Activated naive CD8-positive, alpha-beta T cell treated with anti-CD3 and anti-CD28 coated beads for 36 hours (primary cell): Measurements from ENCODE around the gene XAF1. TPM values are rescaled to one million over a fixed set of nuclear protein-coding genes. Genes with fewer than 3 reads are reported as not detected.

Experiments
- DNase-seq: peaks from one replicate; pipeline ENCODE4 v3.0.0; 2021
- H3K27ac Mint-ChIP-seq: one replicate; pipeline ENCODE4 v1.8.0; 2022; ENCODE audit warnings: mild to moderate bottlenecking, moderate library complexity, mixed read lengths
- H3K27me3 Mint-ChIP-seq: one replicate; pipeline ENCODE4 v1.8.0; 2022; ENCODE audit warnings: mild to moderate bottlenecking, mixed read lengths
- H3K36me3 Mint-ChIP-seq: one replicate; pipeline ENCODE4 v1.8.0; 2021; ENCODE audit warnings: mild to moderate bottlenecking, mixed read lengths
- H3K4me1 Mint-ChIP-seq: one replicate; pipeline ENCODE4 v1.8.0; 2021; ENCODE audit warnings: mixed read lengths
- H3K4me3 Mint-ChIP-seq: one replicate; pipeline ENCODE4 v1.8.0; 2022; ENCODE audit warnings: mild to moderate bottlenecking, moderate library complexity, mixed read lengths
- H3K9me3 Mint-ChIP-seq: one replicate; pipeline ENCODE4 v1.8.0; 2022; ENCODE audit warnings: mixed read lengths
- total RNA-seq, 2 experiments: library from RNA; stranded (reverse); gene quantifications; one replicate each; pipeline ENCODE4 v1.2.3, GENCODE V29; 2021

XAF1 gene, protein sequence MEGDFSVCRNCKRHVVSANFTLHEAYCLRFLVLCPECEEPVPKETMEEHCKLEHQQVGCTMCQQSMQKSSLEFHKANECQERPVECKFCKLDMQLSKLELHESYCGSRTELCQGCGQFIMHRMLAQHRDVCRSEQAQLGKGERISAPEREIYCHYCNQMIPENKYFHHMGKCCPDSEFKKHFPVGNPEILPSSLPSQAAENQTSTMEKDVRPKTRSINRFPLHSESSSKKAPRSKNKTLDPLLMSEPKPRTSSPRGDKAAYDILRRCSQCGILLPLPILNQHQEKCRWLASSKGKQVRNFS
- 10 to 100 TPM; 54.0 to 54.1 TPM for total RNA-seq

DNA sequence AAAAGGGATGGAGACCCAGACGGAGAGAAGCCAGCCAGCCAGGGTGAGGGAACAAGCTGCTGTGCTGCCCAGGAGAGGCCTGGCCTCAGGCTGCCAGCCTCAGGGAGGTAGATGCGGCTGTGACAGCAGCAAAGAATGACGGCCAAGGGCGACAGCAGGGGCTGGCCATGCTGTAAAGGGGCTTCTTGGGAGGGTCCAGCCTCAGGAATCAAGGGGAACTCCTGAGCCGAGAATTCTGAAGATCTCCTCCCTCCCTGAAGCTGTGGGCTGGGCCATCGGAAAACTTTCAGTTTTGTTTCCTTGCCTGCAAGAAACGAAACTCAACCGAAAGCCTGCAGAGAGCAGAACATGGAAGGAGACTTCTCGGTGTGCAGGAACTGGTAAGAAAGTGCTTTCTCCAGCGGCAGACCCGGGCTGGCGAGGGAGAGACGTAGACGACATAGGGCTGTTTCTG lies at the start of gene XAF1:
Gene XAF1 (plus strand): TSS at position 316 of the 454 bp plus-strand sequence. CDS start 33 bp downstream, at position 349.
- H3K4me1 Mint-ChIP-seq, result peaks cover 48% of the 10 kb centered on the region
- H3K4me3 Mint-ChIP-seq, result peak within 1 kb of the TSS; percentile 88
- peak within 1 kb of the TSS; percentile 95 for H3K27ac Mint-ChIP-seq
- peaks cover 20% of the 10 kb centered on the region for H3K36me3 Mint-ChIP-seq
- DNase-seq, result peak; percentile 62
- H3K9me3 Mint-ChIP-seq, result no peaks in the 10 kb centered on the region
- H3K27me3 Mint-ChIP-seq, result no peaks in the 10 kb centered on the region

GRCh38 chr17:6706499-6706898 lies 49.3 kb upstream of the XAF1 start:
- no peak for DNase-seq
- Mint-ChIP-seq H3K4me1 (no peaks in the 10 kb centered on the region), H3K4me3 (no peak overlapping the region), H3K27ac (no peak overlapping the region), H3K27me3 (peaks cover 36% of the 10 kb centered on the region), H3K36me3 (no peaks in the 10 kb centered on the region), H3K9me3 (no peaks in the 10 kb centered on the region)

DNA sequence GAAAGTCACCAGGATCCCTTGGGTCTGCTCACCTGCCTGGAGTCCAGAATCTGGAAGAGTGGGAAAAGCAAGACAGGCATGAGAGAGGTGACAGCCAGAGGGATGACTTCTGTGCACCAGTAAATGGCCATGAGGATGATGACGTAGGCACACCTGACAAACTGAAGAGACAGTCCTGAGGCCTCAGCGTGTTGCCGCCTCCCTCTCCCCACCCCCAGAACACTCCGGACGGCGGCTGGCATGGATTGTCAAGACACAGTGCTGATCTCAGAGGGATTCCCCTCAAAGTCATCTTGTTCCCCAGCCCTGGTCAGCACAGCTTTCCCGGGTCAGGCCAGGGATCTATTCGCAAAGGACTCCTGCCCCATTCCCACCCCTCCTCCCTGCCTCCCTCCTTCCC lies 48.9 kb upstream of the XAF1 start:
- H3K9me3 Mint-ChIP-seq, result no peaks in the 10 kb centered on the region
- no peaks in the 10 kb centered on the region for H3K4me1 Mint-ChIP-seq
- no peak overlapping the region for H3K27ac Mint-ChIP-seq
- DNase-seq, result no peak
- no peak overlapping the region for H3K4me3 Mint-ChIP-seq
- peaks cover 41% of the 10 kb centered on the region for H3K27me3 Mint-ChIP-seq
- no peaks in the 10 kb centered on the region for H3K36me3 Mint-ChIP-seq

GRCh38 chr17:6708357-6708961 lies 47.4 kb upstream of the XAF1 start:
- no peak for DNase-seq
- Mint-ChIP-seq H3K27ac (no peak overlapping the region), H3K9me3 (no peaks in the 10 kb centered on the region), H3K4me3 (no peak overlapping the region), H3K4me1 (peaks cover 6% of the 10 kb centered on the region), H3K36me3 (no peaks in the 10 kb centered on the region), H3K27me3 (peaks cover 52% of the 10 kb centered on the region)

GRCh38 chr17:6710317-6710716 lies 45.5 kb upstream of the XAF1 start:
- no peak overlapping the region for H3K4me3 Mint-ChIP-seq
- H3K27me3 Mint-ChIP-seq, result peaks cover 63% of the 10 kb centered on the region
- H3K4me1 Mint-ChIP-seq, result peaks cover 12% of the 10 kb centered on the region
- peaks cover 4% of the 10 kb centered on the region for H3K9me3 Mint-ChIP-seq
- no peak overlapping the region for H3K27ac Mint-ChIP-seq
- H3K36me3 Mint-ChIP-seq, result no peaks in the 10 kb centered on the region
- no peak for DNase-seq

DNA sequence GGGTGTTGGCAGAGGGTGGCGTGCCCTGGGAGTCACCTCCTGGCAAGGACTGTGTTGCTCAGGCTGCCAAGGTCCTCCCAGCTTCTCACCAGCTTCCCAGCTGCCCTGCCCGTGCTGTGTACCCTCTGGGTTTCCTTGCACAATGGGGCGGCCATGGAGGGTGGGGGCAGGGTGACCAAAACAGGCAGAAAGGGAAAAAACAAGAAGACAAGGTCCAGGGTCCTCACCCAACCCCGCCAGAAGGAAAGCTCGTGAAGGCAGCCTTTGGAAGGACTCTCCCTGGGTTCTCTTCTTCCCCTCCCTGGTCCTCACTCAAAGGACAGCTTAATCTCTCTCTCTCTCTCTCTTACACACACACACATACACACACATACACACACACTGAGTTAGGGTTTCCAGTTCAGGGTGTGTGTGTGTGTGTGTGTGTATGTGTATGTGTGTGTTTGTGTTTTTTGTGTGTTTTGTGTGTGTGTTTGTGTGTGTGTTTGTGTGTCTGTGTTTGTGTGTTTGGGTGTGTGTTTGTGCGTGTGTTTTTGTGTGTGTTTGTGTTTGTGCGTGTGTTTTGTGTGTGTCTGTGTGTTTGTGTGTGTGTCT lies 44.7 kb upstream of the XAF1 start:
- DNase-seq, result no peak
- H3K9me3 Mint-ChIP-seq, result peaks cover 5% of the 10 kb centered on the region
- H3K36me3 Mint-ChIP-seq, result no peaks in the 10 kb centered on the region
- peaks cover 12% of the 10 kb centered on the region for H3K4me1 Mint-ChIP-seq
- H3K4me3 Mint-ChIP-seq, result no peak overlapping the region
- H3K27me3 Mint-ChIP-seq, result peaks cover 71% of the 10 kb centered on the region
- no peak overlapping the region for H3K27ac Mint-ChIP-seq

DNA sequence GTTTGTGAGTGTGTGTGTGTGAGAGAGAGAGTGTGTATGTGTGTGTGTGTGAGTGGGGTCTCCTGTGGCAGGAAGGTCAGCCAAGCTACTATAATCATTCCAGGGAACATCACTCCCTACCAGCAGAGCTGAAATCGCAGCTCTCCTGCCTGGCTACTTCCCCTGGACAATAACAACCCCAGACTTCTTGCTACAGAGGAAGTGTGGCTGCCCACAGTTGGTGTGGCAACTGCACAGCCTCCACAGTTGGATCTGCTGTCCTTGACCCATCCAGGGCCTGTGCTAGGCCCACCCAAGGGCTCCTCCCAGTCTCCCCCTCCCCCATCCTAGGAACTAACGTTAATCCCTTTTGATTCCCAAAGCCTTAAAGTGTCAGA lies 44.2 kb upstream of the XAF1 start:
- Mint-ChIP-seq H3K9me3 (peaks cover 7% of the 10 kb centered on the region), H3K4me1 (peaks cover 12% of the 10 kb centered on the region), H3K27me3 (peaks cover 76% of the 10 kb centered on the region), H3K27ac (no peak overlapping the region), H3K4me3 (no peak overlapping the region), H3K36me3 (no peaks in the 10 kb centered on the region)
- no peak for DNase-seq

GRCh38 chr17:6712058-6712853 lies 43.6 kb upstream of the XAF1 start:
- H3K9me3 Mint-ChIP-seq, result peaks cover 9% of the 10 kb centered on the region
- no peak for DNase-seq
- H3K27me3 Mint-ChIP-seq, result peaks cover 78% of the 10 kb centered on the region
- H3K36me3 Mint-ChIP-seq, result no peaks in the 10 kb centered on the region
- no peak overlapping the region for H3K27ac Mint-ChIP-seq
- peak overlapping the region; percentile 69 for H3K4me3 Mint-ChIP-seq
- H3K4me1 Mint-ChIP-seq, result peaks cover 12% of the 10 kb centered on the region

- Mint-ChIP-seq H3K27me3 (peaks cover 83% of the 10 kb centered on the region), H3K27ac (no peak overlapping the region), H3K36me3 (no peaks in the 10 kb centered on the region), H3K9me3 (peaks cover 9% of the 10 kb centered on the region), H3K4me3 (peak overlapping the region; percentile 69), H3K4me1 (peaks cover 12% of the 10 kb centered on the region)
- no peak for DNase-seq
These were observed 43.1 kb upstream of the XAF1 start for GRCh38 chr17:6712854-6713129.

- peak; percentile 40 for DNase-seq
- no peak within 1 kb of the TSS for H3K27ac Mint-ChIP-seq
These were observed 42.5 kb upstream of the XAF1 start, which contains the start of gene SLC13A5 for GRCh38 chr17:6713130-6713917. SLC13A5 (minus strand) TSS chr17:6713369; CDS start chr17:6713333, 36 bp downstream.

DNA sequence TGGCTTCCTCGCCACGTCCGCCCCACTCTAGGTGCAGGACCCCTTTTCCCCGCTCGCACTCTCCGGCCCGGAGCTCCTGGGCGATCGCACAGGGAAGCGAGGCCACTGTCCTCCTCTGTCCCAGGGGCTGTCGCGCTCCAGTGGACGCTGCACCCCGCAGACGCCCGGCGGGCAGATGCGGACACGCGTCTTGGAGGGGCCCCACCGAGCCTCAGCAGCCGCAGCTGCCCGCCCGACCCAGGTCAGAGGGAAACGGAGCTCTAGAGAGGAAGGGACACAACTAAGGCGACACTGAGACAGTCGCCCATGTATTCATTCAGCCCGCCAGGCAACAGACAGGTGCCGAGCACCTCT lies 42.0 kb upstream of the XAF1 start:
- peaks cover 9% of the 10 kb centered on the region for H3K9me3 Mint-ChIP-seq
- H3K27me3 Mint-ChIP-seq, result peaks cover 76% of the 10 kb centered on the region
- DNase-seq, result no peak
- H3K4me1 Mint-ChIP-seq, result peaks cover 12% of the 10 kb centered on the region
- H3K36me3 Mint-ChIP-seq, result no peaks in the 10 kb centered on the region
- H3K4me3 Mint-ChIP-seq, result peak overlapping the region; percentile 57
- no peak overlapping the region for H3K27ac Mint-ChIP-seq

More at GRCh38 chr17:6713130-6713917, 42.5 kb upstream of the XAF1 start, which contains the start of gene SLC13A5:
- Mint-ChIP-seq H3K27me3 (peaks cover 82% of the 10 kb centered on the region), H3K4me3 (peak within 1 kb of the TSS; percentile 69), H3K4me1 (peaks cover 12% of the 10 kb centered on the region), H3K36me3 (no peaks in the 10 kb centered on the region), H3K9me3 (peaks cover 9% of the 10 kb centered on the region)

DNA sequence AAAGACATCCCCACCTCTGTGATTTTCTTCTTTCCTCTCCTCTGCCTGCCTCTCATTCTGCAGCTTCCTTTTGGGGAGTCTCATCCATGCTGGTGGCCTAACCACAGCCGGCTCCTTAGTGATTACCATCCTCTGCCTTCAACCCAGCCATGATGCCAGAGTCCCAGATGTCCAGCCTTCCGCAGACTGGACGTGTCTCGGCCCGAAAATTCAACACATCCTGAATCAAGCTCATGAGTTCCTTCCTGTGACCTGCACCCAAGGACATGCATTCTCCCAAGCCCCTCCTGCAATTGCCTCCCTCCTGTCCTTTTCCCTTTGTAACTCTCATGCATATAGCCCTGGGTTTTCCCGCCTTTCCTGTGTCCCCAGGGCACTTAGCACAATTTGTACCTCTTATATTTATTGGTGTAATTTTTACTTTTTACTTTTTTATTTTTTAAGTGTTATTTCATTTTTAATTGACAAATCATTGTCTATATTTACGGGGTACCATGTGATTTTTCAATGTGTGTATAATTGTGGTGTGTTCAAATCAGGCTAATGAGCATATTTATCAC lies 41.5 kb upstream of the XAF1 start:
- DNase-seq, result no peak
- Mint-ChIP-seq H3K4me1 (peaks cover 12% of the 10 kb centered on the region), H3K4me3 (peak overlapping the region; percentile 6), H3K36me3 (no peaks in the 10 kb centered on the region), H3K27ac (no peak overlapping the region), H3K9me3 (peaks cover 9% of the 10 kb centered on the region), H3K27me3 (peaks cover 73% of the 10 kb centered on the region)

DNA sequence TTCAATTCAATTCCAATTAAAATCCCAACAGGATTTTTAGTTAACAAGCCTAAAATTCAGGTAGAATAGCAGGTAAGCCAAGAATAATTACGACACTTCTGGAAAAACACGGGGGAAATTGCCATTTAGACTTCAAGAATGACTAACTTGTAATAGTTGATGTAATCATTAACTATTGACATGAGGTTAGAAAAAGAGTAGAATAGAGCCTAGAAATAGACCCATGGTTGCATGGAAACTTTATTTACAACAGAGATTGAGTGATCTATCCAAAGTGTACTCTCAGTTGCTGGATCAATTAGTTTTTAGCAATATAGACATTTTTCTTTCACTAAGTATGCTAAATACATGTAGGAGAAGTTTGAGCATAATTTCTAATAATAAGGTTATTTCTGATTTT lies 39.1 kb upstream of the XAF1 start:
- H3K4me3 Mint-ChIP-seq, result no peak overlapping the region

GRCh38 chr17:6721744-6722143 lies 34.1 kb upstream of the XAF1 start:
- Mint-ChIP-seq H3K4me3 (no peak overlapping the region), H3K27ac (no peak overlapping the region), H3K36me3 (no peaks in the 10 kb centered on the region), H3K9me3 (peaks cover 2% of the 10 kb centered on the region), H3K27me3 (peaks cover 42% of the 10 kb centered on the region), H3K4me1 (no peaks in the 10 kb centered on the region)
- DNase-seq, result no peak

More for the DNA sequence above, 39.1 kb upstream of the XAF1 start:
- Mint-ChIP-seq H3K27me3 (peaks cover 68% of the 10 kb centered on the region), H3K36me3 (no peaks in the 10 kb centered on the region), H3K4me1 (peaks cover 12% of the 10 kb centered on the region), H3K9me3 (peaks cover 9% of the 10 kb centered on the region), H3K27ac (no peak overlapping the region)
- DNase-seq, result no peak
